PC-3 (cell line): ENCODE results near the gene MEGF9.

Experiments used
- EZH2 ChIP-seq: fragments of 300-600 bp; sonication (generic); IDR thresholded peaks from one replicate; pipeline ENCODE4 v1.6.1; 2017; ENCODE audit warnings: antibody characterized with exemption, mild to moderate bottlenecking, low read length; ENCODE audit not compliant: unreplicated experiment
- EZH2phosphoT487 ChIP-seq: fragments of 300-600 bp; sonication (generic); IDR thresholded peaks from 2 replicates; pipeline ENCODE4 v1.6.1; 2018; ENCODE audit warnings: mild to moderate bottlenecking, antibody characterized with exemption, low read length, borderline replicate concordance
- TF ChIP-seq, protein P1 (sequence below): fragments of 300-600 bp; sonication (generic); conservative IDR thresholded peaks from 2 replicates; pipeline ENCODE4 v1.5.1; 2017; ENCODE audit warnings: antibody characterized with exemption, low read depth, mild to moderate bottlenecking, low read length

DNA sequence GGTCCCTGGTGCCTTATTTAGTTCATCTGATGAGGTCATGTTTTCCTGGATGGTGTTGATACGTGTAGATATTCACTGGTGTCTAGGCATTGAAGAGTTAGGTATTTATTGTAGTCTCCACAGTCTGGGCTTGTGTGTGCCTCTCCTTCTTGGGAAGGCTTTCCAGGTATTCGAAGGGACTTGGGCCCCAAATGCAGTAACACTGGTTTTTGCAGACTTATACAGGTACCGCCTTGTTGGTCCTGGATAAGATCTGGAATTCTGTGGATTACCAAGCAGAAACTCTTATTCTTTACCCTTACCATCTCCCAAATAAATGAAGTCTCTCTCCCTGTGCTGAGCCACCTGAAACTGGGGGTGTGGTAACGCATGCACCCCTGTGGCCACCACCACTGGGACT lies 34.1 kb downstream of the MEGF9 start:
- TF ChIP-seq, protein P1, sequence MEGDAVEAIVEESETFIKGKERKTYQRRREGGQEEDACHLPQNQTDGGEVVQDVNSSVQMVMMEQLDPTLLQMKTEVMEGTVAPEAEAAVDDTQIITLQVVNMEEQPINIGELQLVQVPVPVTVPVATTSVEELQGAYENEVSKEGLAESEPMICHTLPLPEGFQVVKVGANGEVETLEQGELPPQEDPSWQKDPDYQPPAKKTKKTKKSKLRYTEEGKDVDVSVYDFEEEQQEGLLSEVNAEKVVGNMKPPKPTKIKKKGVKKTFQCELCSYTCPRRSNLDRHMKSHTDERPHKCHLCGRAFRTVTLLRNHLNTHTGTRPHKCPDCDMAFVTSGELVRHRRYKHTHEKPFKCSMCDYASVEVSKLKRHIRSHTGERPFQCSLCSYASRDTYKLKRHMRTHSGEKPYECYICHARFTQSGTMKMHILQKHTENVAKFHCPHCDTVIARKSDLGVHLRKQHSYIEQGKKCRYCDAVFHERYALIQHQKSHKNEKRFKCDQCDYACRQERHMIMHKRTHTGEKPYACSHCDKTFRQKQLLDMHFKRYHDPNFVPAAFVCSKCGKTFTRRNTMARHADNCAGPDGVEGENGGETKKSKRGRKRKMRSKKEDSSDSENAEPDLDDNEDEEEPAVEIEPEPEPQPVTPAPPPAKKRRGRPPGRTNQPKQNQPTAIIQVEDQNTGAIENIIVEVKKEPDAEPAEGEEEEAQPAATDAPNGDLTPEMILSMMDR, result no peak
- TF ChIP-seq EZH2 (no peak), EZH2phosphoT487 (no peak)
